ENCODE results near the gene GRAP.
"Not testable (repeated sequence)": the region's sequence is repeated elsewhere in the genome, so short reads cannot be mapped to it uniquely, and the experiment has no call there.

DNA sequence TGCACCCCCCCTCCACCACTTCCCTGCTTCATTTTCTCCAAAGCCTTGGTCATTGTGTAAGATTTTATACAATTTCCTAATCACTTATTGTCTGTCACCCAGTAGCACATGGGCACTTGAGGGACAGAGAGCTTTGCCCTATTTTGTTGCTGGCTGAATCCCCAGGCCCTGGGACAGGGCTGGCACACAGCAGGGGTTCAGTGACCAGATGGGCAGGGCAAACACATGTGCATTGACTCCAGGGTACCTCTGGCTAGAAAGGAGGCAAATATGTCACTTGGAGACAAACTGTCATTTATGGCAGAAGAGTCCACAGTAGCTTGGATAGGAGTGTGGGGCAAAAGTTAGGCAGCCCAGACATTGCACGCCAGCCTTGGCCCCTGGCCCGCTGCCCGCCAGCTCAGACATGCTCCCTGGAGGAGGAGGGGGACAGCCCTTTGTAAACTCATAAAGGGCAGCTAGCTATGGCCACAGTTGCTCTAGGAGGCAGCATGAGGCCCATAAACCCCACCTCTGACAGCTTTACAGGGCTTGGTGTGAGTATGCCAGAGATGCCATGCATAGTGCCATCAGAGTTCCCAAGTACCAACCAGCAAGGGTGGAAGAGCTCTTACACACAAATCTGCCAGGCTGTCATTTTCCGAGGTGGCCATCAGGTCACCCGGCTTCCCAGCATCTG, 15.8 kb downstream of the GRAP start:
- not testable (repeated sequence) for TF ChIP-seq CTCF (conservative IDR thresholded peaks at IDR 0.05); ZFX (IDR thresholded peaks at IDR 0.05)
